ENCODE data around the gene MIAT. TPM values are rescaled to one million over a fixed set of nuclear protein-coding genes. Genes with fewer than 3 reads are reported as not detected.

Gene MIAT
- total and polyA plus RNA-seq, 4 donors = 0.18 to 1.5 (median 0.73) TPM

- TF ChIP-seq REST (IDR thresholded peaks at IDR 0.05) (no peak), MAX (IDR thresholded peaks at IDR 0.05) (no peak), GABPA (IDR thresholded peaks at IDR 0.05 in 1 of 2, conservative IDR thresholded peaks at IDR 0.05 in 1 of 2) (no peak), CTCF (IDR thresholded peaks at IDR 0.05; ENCODE audit: low read depth, low read length, missing input control) (no peak), HNF4G (IDR thresholded peaks at IDR 0.05) (no peak), EGR1 (IDR thresholded peaks at IDR 0.05; ENCODE audit: low read depth in 2 of 2) (no peak), SP1 (IDR thresholded peaks at IDR 0.05) (no peak), ATF3 (IDR thresholded peaks at IDR 0.05) (no peak), NR2F2 (IDR thresholded peaks at IDR 0.05) (no peak), RXRA (IDR thresholded peaks at IDR 0.05) (no peak), FOXA1 (IDR thresholded peaks at IDR 0.05) (no peak), JUND (IDR thresholded peaks at IDR 0.05) (no peak), YY1 (IDR thresholded peaks at IDR 0.05) (no peak), HNF4A (conservative IDR thresholded peaks at IDR 0.05) (no peak), FOXA2 (IDR thresholded peaks at IDR 0.05) (no peak), ZBTB33 (IDR thresholded peaks at IDR 0.05) (no peak)
- H3K9me3 ChIP-seq (ENCODE audit: control insufficient read depth in 4 of 4, low read length in 3 of 4) = no peaks in the 10 kb centered on the region
- no peak for DNase-seq (ENCODE audit: low spot score)
- H3K27me3 ChIP-seq (ENCODE audit: control insufficient read depth in 4 of 4, insufficient read depth in 4 of 4, low read length in 3 of 4) = no peaks in the 10 kb centered on the region
- WGBS = 85% methylated on average over 4 of the region's 4 CpGs
- H3K4me1 ChIP-seq (ENCODE audit: control insufficient read depth in 4 of 4, insufficient read depth in 4 of 4, low read length in 3 of 4) = no peaks in the 10 kb centered on the region
- no peak overlapping the region for H3K9ac ChIP-seq (ENCODE audit: low read depth in 1 of 2, low read length in 2 of 2)
- peaks cover 0 to 13% (median 4%) of the 10 kb centered on the region in 4 donors for H3K36me3 ChIP-seq (ENCODE audit: control insufficient read depth in 4 of 4, insufficient read depth in 3 of 4, low read depth in 1 of 4, low read length in 3 of 4)
- H3K4me3 ChIP-seq (ENCODE audit: low read depth in 1 of 3, low read length in 3 of 3) = no peak overlapping the region
- no peak overlapping the region for H3K27ac ChIP-seq (ENCODE audit: low read depth in 1 of 2, low read length in 2 of 2)
Measured at GRCh38 chr22:26718905-26719304, 61.5 kb downstream of the MIAT start.

- 95% methylated on average over 3 of the region's 3 CpGs for WGBS
- Histone ChIP-seq H3K27me3 (ENCODE audit: control insufficient read depth in 4 of 4, insufficient read depth in 4 of 4, low read length in 3 of 4) (no peaks in the 10 kb centered on the region), H3K27ac (ENCODE audit: low read depth in 1 of 2, low read length in 2 of 2) (no peak overlapping the region), H3K4me1 (ENCODE audit: control insufficient read depth in 4 of 4, insufficient read depth in 4 of 4, low read length in 3 of 4) (peaks cover 0 to 6% (median 2%) of the 10 kb centered on the region in 4 donors), H3K4me3 (ENCODE audit: low read depth in 1 of 3, low read length in 3 of 3) (no peak overlapping the region), H3K36me3 (ENCODE audit: control insufficient read depth in 4 of 4, insufficient read depth in 3 of 4, low read depth in 1 of 4, low read length in 3 of 4) (peaks cover 0 to 13% (median 4%) of the 10 kb centered on the region in 4 donors), H3K9ac (ENCODE audit: low read depth in 1 of 2, low read length in 2 of 2) (no peak overlapping the region), H3K9me3 (ENCODE audit: control insufficient read depth in 4 of 4, low read length in 3 of 4) (no peaks in the 10 kb centered on the region)
- DNase-seq (ENCODE audit: low spot score) = no peak
- TF ChIP-seq FOXA2 (IDR thresholded peaks at IDR 0.05) (no peak), TAF1 (conservative IDR thresholded peaks at IDR 0.05) (no peak), EGR1 (IDR thresholded peaks at IDR 0.05; ENCODE audit: low read depth in 2 of 2) (no peak), RXRA (IDR thresholded peaks at IDR 0.05) (no peak), ZBTB33 (IDR thresholded peaks at IDR 0.05) (no peak), FOXA1 (IDR thresholded peaks at IDR 0.05) (no peak), CTCF (IDR thresholded peaks at IDR 0.05; ENCODE audit: low read depth, low read length, missing input control) (no peak), ATF3 (IDR thresholded peaks at IDR 0.05) (no peak)
Measured at GRCh38 chr22:26722159-26722558, 64.8 kb downstream of the MIAT start.
